GM19468 (cell line): ENCODE results near the gene HNRNPA1.
A peak's percentile ranks its signal among the peaks of the same experiment; 100 is the strongest.
"Not testable (repeated sequence)": the region's sequence is repeated elsewhere in the genome, so short reads cannot be mapped to it uniquely, and the experiment has no call there.

ENCODE experiments used
- ATAC-seq: cut with Tn5 transposase; IDR thresholded peaks from one replicate; pipeline ENCODE4 v1.9.1; 2021; ENCODE audit warnings: mild to moderate bottlenecking, moderate library complexity, moderate number of reproducible peaks; ENCODE audit not compliant: unreplicated experiment; ENCODE audit errors: extremely low read depth

HNRNPA1 gene

DNA sequence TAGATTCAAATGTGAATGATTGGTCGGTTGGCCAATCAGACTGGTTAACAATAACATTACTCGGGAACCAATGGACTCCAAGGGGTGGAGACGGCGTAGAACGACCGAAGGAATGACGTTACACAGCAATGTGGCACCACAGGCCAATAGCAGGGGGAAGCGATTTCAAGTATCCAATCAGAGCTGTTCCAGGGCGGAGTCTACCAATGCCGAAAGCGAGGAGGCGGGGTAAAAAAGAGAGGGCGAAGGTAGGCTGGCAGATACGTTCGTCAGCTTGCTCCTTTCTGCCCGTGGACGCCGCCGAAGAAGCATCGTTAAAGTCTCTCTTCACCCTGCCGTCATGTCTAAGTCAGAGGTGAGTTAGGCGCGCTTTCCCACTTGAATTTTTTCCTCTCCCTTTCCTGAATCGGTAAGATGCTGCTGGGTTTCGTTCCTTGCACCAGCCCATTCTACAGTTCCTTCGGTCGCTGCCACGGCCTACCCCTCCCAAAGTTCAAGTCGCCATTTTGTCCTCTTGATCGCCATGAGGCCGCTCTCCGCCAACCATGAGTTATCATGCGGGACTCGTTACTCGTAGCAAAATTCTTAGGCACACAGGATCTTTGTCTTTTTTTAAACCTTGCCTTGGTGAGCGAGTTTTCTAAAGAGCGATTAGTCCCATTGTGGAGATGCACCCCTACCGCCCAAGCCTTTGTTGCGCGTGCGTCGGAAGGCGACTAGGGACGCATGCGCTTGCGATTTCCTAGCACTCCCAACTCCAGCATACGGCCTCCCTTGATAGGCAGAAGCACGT, at the start of gene HNRNPA1:
Gene HNRNPA1, plus strand, starts transcription at position 259 of the 793 bp plus-strand sequence. Its CDS starts 82 bp downstream, at position 341.
- ATAC-seq, result peak; percentile 77

DNA sequence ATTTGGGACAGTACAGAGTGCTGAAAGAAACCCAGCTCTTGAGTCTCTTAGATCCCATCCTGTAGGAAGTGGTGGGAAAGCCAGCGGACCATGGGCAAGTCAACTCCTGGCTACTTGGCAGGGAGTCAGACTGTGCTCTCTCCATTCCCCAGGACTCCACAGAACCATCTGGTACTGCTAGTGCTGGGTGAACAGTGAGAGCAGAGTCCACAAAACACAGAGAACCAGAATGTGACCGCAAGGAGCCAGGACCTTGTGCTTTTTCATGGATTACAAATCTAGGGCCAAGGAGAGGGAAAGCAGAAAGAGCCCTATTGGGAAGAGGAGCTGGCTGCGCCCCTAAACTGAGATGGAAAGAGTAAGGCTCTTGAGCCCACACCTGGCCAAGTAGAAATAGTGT, 49.3 kb upstream of the HNRNPA1 start:
- ATAC-seq, result not testable (repeated sequence)

DNA sequence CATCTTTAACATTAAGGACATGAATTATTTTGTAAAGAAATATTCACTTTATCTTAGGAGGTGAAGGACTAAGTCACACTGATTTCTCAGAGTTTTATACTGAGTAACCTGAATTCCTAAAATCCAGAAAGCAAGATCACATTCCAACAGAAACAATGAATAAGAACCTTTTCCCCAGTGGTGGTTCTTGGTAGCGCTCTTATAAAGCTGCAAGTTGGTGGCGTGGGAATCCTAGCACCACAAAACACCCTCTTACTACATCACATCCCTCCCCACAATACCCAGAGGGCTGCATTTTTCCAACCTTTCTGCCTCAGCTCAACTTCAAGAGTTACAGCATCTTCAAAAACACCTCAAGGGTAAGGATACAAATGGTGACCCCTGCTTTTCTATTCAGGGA, 47.7 kb upstream of the HNRNPA1 start:
- ATAC-seq, result no peak

DNA sequence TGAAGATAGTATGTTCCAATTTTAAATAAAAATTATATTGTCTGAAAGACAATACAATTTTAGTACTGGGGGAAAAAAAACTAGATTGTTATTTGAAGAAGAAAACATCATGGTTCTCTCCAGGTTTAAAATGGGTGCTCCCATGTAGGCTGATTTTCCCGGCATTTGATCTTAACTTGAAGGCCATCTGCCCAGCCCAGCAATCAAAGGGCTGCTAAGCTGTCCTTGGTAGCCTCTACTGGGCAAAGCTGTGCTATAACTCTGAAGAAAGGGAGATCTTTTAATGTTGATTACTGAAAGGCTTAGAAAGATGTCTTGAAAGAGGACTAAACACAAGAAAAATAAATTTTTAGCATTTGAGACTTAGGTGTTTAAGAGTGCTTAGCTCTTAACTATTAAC, 42.0 kb upstream of the HNRNPA1 start:
- no peak for ATAC-seq

DNA sequence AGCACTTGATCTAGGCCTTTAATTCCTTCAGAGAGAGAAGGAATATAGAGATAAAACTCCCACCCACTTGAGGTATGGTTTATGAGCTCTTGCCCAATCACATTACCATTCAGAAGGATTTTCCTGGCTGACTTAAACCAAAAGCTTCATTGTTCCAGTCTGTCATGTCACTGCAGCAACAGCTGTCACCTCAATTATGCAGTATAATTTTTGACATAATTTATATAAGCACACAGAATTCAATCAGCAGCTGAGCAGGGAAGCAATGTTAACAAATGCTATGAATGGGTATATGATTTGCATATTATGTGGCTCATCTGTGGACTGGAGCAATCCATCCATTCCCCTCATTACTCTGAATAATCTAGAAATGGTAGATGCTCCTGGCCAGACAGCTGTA, 40.9 kb upstream of the HNRNPA1 start:
- ATAC-seq, result no peak

DNA sequence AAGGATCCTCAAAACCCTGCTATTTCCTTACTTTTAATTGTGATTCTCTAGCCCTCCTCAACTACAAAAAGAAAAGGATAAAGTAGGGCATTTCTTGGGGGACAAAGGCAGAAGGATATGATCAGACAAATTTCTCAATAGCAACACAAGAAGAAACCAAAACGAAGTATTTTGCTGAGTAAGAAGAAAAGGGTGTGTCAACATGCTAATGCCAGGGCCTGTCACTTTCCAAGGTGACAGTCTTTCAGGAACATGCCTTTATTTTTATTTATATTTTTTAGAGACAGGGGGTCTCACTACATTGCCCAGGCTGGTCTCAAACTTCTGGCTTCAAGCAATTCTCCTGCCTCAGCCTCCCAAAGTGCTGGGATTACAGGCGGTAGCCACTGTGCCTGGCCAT, 40.4 kb upstream of the HNRNPA1 start:
- ATAC-seq, result no peak

DNA sequence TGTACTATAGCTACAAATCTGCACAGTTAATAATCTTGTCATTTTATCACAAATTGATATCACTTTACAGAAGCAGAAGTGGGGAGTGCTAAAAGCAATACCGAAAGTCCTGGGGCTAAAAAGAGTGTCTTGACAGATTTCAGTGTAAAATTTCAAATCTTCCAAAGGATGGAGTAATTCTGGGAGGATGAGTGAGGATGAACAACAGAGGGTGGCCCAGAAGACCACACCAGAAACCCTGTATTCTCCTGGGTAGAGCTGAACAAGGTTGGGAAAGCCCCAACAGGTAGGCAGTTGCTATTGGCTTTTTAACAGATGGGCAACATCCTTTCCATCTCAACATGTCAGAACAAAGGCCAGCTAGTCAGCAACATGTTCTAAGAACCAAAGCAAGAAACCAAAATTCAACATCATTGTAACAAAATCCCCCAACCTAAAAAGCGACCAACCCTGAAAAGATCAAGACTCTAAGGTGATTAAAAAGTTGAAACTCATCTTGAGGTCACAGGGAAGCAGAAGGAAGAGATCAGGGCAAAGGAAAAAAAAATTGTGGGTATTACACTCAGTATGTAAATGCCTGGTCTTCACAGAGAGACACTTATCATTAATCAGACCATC, 39.4 kb upstream of the HNRNPA1 start:
- ATAC-seq, result peak; percentile 14

DNA sequence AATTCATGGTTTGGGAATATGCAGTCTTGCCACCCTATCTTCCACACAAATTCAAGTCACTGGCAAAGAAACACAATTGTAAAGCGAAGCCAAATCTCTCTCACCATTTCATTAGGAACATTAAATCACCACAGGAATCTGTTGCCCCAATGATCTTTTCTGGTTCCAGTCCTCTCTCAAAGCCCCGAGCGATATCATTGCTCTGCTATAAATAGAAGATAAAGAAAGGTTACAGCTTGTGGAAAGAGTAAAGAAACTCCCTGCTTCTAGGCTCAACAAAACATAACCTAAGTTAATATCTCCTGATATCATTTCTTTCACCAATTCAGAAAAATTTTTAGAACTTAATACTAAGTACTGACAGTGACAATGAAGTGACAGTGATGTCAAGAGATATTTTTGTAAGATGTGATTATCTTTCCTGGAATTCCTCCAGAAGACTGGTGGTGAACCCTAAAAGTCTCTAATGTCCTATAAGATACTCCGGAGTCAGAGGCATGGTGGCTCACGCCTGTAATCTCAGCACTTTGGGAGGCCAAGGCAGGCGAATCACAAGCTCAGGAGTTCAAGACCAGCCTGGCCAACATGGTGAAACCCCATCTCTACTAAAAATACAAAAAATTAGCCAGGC, 34.4 kb upstream of the HNRNPA1 start:
- no peak for ATAC-seq

DNA sequence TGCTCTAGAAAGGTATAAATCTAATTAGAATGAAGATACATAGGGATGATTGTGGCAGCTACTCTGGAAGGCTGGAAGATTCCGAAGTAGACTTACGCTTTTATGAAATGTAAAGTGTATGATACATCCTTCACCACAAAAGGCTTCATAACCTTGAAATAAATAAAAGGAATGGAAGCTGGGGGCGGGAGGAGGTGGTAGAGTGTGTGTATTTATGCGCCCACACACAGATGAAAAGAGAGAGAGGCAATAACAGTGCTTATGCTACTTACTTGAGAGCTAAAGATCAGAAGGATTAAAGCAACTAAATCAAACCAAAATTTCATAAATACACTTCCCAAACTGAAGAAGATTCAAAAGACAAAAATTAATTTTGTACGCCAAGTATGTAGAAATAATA, 31.0 kb upstream of the HNRNPA1 start:
- no peak for ATAC-seq

DNA sequence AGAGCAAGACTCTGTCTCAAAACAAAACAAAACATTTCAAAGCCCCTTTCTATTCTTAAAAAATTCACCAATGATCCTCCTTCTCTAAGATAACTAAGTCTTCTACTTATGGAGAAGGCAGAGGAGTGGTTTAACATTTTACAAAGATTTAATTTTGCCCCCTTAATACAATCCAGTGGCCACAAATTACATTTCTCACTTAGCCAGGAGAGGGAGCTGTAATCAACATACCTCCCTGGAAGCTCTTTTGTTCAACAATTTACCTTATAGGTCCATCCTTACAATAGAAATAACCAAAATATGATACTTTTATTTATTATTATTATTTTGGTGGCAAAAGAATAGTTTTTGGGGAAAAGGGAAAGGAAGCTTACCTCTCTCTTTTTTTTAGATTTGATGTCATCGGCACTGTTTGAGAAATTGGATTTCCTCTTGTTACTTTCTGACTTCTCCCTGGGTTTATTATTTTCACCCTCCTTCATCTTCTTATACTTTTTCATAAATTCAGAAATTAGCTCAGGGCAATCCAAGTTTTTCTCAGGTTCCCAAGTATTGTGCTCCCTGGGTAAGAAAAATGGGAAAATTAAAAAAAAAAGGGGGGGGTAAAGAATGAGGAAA, 28.8 kb upstream of the HNRNPA1 start:
- no peak for ATAC-seq

DNA sequence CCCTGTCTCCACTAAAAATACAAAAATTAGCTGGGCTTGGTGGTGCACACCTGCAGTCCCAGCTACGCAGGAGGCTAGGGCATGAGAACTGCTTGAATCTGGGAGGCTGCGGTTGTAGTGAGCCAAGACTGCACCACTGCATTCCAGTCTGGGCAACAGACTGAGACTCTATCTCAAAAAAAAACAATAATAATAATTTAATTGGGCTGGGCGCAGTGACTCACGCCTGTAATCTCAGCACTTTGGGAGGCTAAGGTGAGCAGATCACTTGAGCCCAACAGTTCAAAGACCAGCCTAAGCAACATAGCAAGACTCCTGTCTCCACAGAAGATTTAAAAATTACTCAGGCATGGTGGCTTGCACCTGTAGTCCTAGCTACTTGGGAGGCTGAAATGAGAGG, 27.3 kb upstream of the HNRNPA1 start:
- ATAC-seq, result no peak

DNA sequence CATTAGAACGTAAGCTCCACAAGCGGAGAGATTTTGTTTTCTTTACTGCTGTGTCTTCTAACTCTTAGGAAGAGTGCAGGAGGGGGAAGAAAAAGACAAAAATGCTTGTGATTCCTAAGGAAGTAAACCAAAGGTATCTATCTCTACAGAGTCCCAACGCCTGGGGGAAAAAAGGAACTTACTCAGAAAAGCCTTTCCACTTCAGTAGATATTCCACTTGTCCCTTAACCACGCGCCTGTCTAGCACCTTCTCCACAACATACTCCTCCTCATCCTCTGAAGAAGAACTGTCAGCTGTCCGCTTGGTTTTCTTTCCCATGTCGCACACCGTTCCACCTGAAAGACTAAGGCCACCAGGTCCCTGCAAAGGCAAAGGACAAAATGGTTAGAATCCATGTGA, 23.2 kb upstream of the HNRNPA1 start:
- no peak for ATAC-seq

DNA sequence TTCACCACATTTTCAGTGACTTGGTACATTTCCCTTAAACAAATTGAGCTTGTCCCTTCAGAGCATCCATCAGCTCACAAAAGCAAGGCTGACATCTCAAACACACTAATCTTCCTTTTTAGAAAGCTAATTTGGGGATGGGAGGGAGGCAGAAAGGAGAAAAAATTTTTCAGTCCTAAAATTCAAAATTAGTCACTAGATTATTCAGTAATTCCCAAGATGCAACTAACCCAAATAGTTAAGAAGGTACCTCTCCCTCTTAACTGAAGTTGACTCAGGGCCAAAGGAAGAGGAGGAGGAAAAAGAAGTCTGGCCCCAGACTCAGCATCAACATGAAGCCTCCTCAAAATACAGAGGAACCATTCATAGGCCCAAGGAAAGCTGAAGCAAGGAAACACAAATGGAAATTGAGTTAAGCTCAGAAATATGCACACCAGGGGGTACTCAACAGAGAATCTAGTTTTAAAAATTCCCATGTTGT, 22.3 kb upstream of the HNRNPA1 start:
- ATAC-seq, result no peak

DNA sequence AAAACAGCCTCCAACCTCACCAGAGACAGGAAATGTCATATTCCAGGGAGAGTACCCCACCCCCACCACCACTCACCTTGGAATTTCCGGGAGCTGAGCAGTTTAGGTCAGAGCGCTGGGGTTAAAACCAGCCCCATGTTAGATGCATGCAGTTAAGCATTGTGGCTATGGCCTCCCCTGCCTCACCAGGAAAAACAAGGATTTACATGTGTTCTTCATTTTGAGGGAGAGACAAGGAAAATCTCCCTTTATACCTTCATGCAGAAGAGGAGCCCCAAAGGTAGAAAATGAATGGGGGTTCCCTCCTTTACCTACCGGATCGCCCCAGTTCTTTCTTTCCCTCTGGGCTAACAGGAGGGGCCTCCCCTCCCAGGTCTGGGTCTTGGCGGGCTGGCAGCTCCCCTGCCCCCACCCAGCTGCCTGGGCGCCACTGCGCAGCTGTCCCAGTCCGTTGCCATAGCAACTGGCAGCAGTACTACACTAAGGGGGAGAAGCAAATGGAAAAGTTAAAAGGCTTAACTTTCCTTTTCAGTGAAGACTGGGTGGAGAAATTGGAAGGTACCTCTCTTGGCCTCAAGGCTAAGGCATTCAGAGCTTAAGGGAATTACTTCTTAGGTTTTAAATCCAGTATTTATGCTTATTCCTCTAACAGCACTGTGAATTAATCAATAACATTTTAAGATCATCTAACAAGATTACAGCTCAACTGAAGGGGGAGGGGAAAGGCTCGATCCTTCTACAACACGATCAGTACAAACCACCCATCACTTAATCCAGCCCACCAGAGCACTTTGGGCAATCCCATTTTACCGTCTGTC, 21.1 kb upstream of the HNRNPA1 start:
- no peak for ATAC-seq

DNA sequence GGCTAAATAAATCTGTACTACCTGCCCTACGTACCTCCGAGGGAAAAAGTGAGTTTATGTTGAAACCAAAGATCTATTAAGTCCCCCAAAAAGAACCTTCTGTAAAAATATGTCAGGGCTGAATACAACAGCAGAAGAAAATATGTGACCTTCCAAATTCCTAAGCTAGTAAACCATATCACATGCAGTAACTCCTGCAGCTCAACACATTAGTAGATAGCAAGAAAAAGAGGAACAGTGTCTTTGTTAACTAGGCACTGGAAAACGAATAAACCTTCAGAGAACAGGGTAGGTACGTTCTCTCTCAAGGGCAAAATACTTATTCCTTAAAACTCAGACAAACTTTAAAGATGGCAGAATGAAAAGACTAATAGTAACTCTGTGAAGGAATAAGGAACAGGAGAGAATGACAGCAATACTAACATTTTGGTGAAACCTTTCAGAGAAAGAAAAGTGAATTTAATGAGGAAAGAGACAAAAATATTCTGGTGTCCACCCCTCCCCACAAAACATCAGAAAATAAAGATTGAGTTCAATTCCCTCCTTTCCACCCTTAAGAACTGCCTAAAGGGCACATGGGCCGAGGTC, 18.6 kb upstream of the HNRNPA1 start:
- ATAC-seq, result no peak

DNA sequence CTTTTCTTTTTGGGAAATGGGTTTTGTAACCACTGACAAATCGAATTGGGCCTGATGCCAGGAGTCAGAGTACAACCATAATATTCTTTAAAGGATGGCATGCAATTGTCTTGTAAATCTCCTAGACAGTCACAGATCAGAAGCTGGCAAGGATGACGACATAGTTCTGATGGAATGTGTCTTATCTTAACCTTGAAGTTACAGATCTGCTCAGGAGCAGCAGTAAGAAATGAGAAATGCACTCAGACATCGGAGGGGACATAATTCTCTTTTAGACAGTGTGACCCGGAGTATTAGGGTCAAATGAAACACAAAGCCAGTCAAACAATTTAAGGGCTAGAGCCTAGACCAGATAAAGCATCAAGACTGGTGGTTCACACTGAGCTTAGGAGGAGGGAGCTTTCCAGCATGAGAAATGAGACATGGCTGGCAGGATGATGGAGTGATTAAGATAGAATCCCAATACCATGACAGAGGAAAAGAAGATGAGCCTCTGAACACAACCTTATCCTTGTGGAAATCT, 18.1 kb upstream of the HNRNPA1 start:
- no peak for ATAC-seq

DNA sequence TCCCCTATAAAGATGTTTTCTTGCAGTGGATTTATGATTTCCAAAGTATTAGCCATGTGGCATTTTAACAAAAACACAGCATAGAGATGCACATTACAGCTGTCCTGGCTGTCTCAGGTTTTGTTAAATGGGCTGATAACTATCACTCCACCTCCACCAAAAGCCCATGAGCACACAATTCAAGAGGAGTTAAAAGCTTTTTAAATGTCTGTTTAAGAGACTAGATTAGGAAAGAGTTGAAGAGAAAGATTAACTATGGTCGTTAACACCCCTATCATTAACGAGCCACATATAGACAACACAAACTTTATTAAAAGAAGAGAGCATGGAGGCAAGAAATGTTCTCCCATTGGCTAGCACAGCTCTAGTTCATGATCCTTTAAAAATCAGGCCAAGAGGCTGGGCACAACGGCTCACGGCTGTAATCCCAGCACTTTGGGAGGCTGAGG, 15.1 kb upstream of the HNRNPA1 start:
- ATAC-seq, result no peak

DNA sequence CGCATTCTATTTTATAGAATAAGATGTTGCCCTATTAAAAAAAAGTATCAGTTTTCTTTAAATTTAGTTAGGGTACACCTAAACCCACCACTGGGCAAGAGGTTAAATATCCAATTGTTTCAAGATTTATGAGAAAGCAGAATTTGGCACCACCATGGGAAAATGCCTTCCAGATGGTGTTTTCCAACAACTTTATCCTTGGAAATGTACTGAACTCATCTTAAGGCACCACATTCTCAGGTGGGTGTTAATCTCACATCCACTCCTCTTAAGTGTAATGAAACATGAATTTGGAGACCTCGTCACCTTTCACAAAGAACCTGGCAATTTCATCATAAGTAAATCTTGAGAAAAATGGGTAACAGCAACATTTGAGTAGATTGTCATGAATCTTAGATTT, 13.7 kb upstream of the HNRNPA1 start:
- no peak for ATAC-seq

DNA sequence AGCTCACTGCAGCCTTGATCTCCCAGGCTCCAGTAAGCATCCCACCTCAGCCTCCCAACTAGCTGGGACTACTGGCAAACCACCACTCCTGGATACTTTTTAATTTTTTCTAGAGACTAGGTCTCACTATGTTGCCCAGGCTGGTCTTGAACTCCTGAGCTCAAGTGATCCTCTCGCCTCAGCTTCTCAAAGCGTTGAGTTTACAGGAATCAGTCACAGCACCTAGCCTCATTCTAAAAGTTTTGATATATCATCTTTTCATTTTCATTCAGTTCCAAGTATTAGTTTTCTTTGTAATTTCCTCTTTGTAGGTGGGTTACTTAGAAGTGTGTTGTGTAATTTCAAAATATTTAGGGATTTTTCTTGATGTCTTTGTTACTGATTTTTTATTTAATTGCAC, 10.2 kb upstream of the HNRNPA1 start:
- no peak for ATAC-seq
